Cardiac fibroblast (primary cell): ENCODE measurements around the gene INS.
A peak's percentile ranks its signal among the peaks of the same experiment; 100 is the strongest.

Experiments used
- DNase-seq, 2 donors: peaks; one replicate each; pipeline versions ENCODE4 v3.0.0 to v3.0.0-alpha.2; 2010; ENCODE audit warnings: low read depth in 2 of 2
- H3K4me3 ChIP-seq, 2 donors: replicated peaks in 1 of 2; 1 replicate in 1 of 2; 2 replicates in 1 of 2; pipeline ENCODE4 v1.5.1; 2011; ENCODE audit warnings: low read depth in 2 of 2, low read length in 2 of 2, mild to moderate bottlenecking in 2 of 2, moderate library complexity in 1 of 2
- CTCF ChIP-seq: IDR thresholded peaks from one replicate; pipeline ENCODE4 v1.5.1; 2011; ENCODE audit warnings: low read depth, mild to moderate bottlenecking, low read length, inconsistent platforms

INS gene

DNA sequence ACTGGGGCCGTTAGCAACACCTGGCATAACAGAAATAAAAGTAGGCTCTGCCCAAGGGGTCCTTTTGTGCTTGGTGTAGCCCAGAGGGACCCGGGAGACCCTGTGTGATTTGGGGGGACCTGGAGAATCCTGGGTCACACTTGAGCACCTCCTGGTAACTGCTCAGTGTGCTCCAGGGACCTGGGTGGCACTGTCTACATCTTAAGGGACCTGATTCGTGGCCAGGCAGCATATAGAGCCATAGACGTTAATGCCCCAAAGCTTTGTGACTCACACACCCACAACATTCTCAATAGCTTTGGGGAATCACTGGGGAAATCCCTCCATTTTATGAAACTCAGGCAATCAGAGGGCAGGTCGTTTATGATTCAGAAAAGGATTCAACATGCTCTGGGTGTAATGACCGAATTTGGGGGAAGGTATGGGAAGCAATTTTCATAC is 18.2 kb downstream of the INS start:
- no peak overlapping the region for H3K4me3 ChIP-seq
- DNase-seq: peak; percentile 12 to 79
- no peak for TF ChIP-seq CTCF

GRCh38 chr11:2142300-2142759 is 18.7 kb downstream of the INS start:
- TF ChIP-seq CTCF: no peak
- H3K4me3 ChIP-seq: no peak overlapping the region
- DNase-seq: peak; percentile 43 to 72

- DNase-seq: no peak
- TF ChIP-seq CTCF: no peak
These were observed 20.3 kb downstream of the INS start for GRCh38 chr11:2140411-2141400.

DNA sequence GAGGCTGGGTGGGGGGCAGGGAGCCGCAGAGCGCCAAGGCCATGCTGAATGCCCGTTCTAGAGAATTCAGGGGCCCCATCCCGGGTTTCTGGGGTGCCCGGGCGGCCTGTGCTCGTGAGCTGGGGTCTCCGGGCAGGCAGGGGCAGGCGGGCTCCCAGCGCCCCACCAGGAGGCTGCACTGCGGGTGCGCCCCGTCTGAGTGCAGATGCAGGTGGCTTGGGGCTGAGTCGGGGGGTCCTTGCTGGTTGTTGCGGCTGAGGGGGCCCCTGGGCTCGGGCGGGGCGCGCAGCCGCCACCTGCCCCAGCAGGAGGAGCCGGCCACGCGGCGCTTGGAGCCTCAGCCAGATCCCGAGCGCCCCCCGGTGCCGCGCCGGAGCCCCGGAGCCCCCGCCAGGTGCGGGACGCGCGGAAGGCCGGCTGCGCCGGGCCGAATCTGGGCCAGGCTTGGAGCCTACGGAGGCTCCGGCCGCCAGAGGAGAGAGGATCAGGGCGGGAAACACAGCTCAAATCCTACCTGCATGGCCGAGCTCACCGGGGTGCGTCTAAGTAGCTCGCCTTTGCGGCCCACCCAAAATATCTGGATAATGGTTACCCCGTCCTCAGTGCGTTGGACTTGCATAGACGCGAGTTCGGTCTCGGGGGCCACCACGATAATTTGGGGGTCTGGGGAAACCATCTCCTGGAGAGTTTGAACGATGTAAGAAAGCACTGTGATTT is 21.2 kb downstream of the INS start:
- H3K4me3 ChIP-seq: no peak overlapping the region
- DNase-seq: peak in 1 of 2 donors; percentile 15
- no peak for TF ChIP-seq CTCF

More at GRCh38 chr11:2140411-2141400, 20.3 kb downstream of the INS start:
- H3K4me3 ChIP-seq: no peak overlapping the region

DNA sequence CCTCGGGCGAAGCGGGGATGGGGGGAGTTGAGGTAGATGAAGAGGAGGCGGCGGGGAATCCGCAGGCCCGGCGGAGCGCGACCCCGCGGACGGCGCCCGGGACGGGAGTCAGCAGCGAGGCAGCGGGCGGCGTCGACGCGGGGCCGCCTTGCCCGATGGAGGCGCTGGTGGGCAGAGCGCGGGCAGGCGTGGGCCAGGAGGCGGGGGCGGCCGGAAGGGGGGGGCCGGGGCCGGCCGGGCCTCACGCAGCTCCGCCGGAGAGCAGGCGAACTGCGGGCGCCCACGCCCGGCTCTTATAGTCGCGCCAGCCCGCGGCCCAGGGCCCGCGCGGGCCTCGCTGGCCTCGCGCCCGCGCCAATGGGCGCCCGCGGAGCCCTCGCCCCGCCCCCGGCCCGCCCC is 21.9 kb downstream of the INS start, which contains the start of gene IGF2:
Gene IGF2, minus strand, starts transcription at position 267 of the 399 bp plus-strand sequence. CDS start 3,866 bp downstream, outside the sequence.
- peak within 1 kb of the TSS; percentile 21 to 43 for H3K4me3 ChIP-seq
- no peak for TF ChIP-seq CTCF
- peak in 1 of 2 donors; percentile 7 for DNase-seq

DNA sequence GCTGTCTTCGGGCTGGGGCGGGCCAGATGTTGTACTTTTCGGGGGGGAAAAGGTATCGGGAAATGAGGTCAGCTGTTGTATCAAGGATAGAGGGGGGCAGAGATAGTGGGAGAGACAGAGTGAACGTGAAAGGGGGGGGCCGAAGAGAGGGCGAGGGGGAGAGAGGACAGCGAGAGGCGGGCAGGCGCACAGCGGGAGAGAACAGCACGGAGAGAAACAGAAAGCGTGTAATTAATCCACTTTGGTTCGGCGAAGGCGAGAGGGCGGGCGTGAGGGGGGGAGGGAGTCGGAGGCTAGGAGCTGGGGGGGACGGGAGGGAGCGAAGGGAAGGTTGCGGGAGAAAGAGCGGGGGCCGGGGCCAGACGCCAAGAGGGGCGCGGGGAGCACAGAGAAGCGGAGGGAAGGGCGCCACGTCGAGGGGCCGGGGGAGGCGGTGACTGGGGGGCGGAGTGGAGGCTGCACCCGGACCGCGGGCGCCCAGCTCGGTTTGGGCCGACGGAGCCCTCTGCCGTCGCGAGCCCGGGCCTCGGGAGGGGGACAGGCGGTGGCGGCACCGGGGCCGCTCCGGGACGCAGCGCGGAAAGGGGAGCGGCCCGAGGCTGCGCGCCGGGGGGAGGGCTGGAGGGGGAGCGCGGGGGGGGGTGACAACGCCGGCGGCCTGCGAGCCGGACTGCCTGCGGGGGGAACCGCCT is 22.4 kb downstream of the INS start:
- H3K4me3 ChIP-seq: peak overlapping the region; percentile 21 to 43
- peak in 1 of 2 donors; percentile 16 for DNase-seq
- TF ChIP-seq CTCF: no peak
